ENCODE results near the gene MIEN1.
"Not testable (repeated sequence)": the region's sequence is repeated elsewhere in the genome, so short reads cannot be mapped to it uniquely, and the experiment has no call there.

The MIEN1 gene

GRCh38 chr17:39716073-39716818 is 14.1 kb downstream of the MIEN1 start:
- DNase-seq (ENCODE audit: low read depth), result no peak

GRCh38 chr17:39715375-39716072 is 14.8 kb downstream of the MIEN1 start:
- DNase-seq (ENCODE audit: low read depth), result no peak

GRCh38 chr17:39714234-39714633 is 16.1 kb downstream of the MIEN1 start:
- DNase-seq (ENCODE audit: low read depth), result no peak

- DNase-seq (ENCODE audit: low read depth), result no peak
These were observed 18.5 kb downstream of the MIEN1 start for GRCh38 chr17:39711851-39712250.

- DNase-seq (ENCODE audit: low read depth), result not testable (repeated sequence)
These were observed 19.3 kb downstream of the MIEN1 start for GRCh38 chr17:39711071-39711470.

- DNase-seq (ENCODE audit: low read depth), result no peak
These were observed 20.1 kb downstream of the MIEN1 start for GRCh38 chr17:39709998-39710964.

- no peak for DNase-seq (ENCODE audit: low read depth)
These were observed 20.9 kb downstream of the MIEN1 start for GRCh38 chr17:39709319-39709997.

- no peak for DNase-seq (ENCODE audit: low read depth)
These were observed 23.4 kb downstream of the MIEN1 start for GRCh38 chr17:39706921-39707337.

GRCh38 chr17:39706383-39706782 is 23.9 kb downstream of the MIEN1 start:
- DNase-seq (ENCODE audit: low read depth), result no peak

GRCh38 chr17:39705786-39706348 is 24.5 kb downstream of the MIEN1 start:
- DNase-seq (ENCODE audit: low read depth), result no peak

- DNase-seq (ENCODE audit: low read depth), result no peak
These were observed 25.3 kb downstream of the MIEN1 start for GRCh38 chr17:39704821-39705551.

GRCh38 chr17:39703913-39704312 is 26.4 kb downstream of the MIEN1 start:
- no peak for DNase-seq (ENCODE audit: low read depth)

GRCh38 chr17:39702901-39703893 is 27.1 kb downstream of the MIEN1 start:
- DNase-seq (ENCODE audit: low read depth), result no peak

GRCh38 chr17:39701784-39702422 is 28.4 kb downstream of the MIEN1 start:
- no peak for DNase-seq (ENCODE audit: low read depth)

- no peak for DNase-seq (ENCODE audit: low read depth)
These were observed 29.1 kb downstream of the MIEN1 start for GRCh38 chr17:39701012-39701783.

GRCh38 chr17:39700148-39700987 is 30.0 kb downstream of the MIEN1 start:
- no peak for DNase-seq (ENCODE audit: low read depth)

GRCh38 chr17:39699818-39700147 is 30.5 kb downstream of the MIEN1 start, which contains the start of gene ERBB2:
Gene ERBB2 (plus strand): TSS chr17:39700064. CDS start chr17:39700239, 175 bp downstream.
- DNase-seq (ENCODE audit: low read depth), result peak; percentile 44
